ENCODE data around the gene FBN1.

The FBN1 gene

GRCh38 chr15:48555241-48555881 is 90.1 kb downstream of the FBN1 start:
- 91 to 96% methylated on average over 6 of the region's 6 CpGs for WGBS, 2 experiments (ENCODE audit: insufficient coverage in 2 of 2)
- no peak overlapping the region for H3K4me3 ChIP-seq (ENCODE audit: extremely low read depth, insufficient read depth, low read length, poor library complexity, severe bottlenecking)
- H3K36me3 ChIP-seq (ENCODE audit: control insufficient read depth, insufficient read depth, low read length): no peaks in the 10 kb centered on the region
- H3K9me3 ChIP-seq (ENCODE audit: control insufficient read depth, low read length): no peaks in the 10 kb centered on the region
- peaks cover 30% of the 10 kb centered on the region for H3K4me1 ChIP-seq (ENCODE audit: control insufficient read depth, insufficient read depth, low read length, poor library complexity, severe bottlenecking)
- H3K27ac ChIP-seq (ENCODE audit: low read depth, low read length, severe bottlenecking): no peak overlapping the region

- WGBS, 2 experiments (ENCODE audit: insufficient coverage in 2 of 2): 91 to 96% methylated on average over 3 of the region's 5 CpGs
- Histone ChIP-seq H3K27ac (ENCODE audit: low read depth, low read length, severe bottlenecking) (no peak overlapping the region), H3K4me1 (ENCODE audit: control insufficient read depth, insufficient read depth, low read length, poor library complexity, severe bottlenecking) (peaks cover 19% of the 10 kb centered on the region), H3K9me3 (ENCODE audit: control insufficient read depth, low read length) (no peaks in the 10 kb centered on the region), H3K4me3 (ENCODE audit: extremely low read depth, insufficient read depth, low read length, poor library complexity, severe bottlenecking) (no peak overlapping the region), H3K36me3 (ENCODE audit: control insufficient read depth, insufficient read depth, low read length) (no peaks in the 10 kb centered on the region)
Observed at GRCh38 chr15:48554112-48554511, 91.4 kb downstream of the FBN1 start.

- Histone ChIP-seq H3K4me1 (ENCODE audit: control insufficient read depth, insufficient read depth, low read length, poor library complexity, severe bottlenecking) (peaks cover 14% of the 10 kb centered on the region), H3K4me3 (ENCODE audit: extremely low read depth, insufficient read depth, low read length, poor library complexity, severe bottlenecking) (no peak overlapping the region), H3K27ac (ENCODE audit: low read depth, low read length, severe bottlenecking) (no peak overlapping the region), H3K36me3 (ENCODE audit: control insufficient read depth, insufficient read depth, low read length) (no peaks in the 10 kb centered on the region), H3K9me3 (ENCODE audit: control insufficient read depth, low read length) (no peaks in the 10 kb centered on the region)
- WGBS, 2 experiments (ENCODE audit: insufficient coverage in 2 of 2): no CpG with 5 or more reads among the region's 2 CpGs
Observed at GRCh38 chr15:48553559-48553958, 92.0 kb downstream of the FBN1 start.

GRCh38 chr15:48550822-48551525 is 94.5 kb downstream of the FBN1 start:
- Histone ChIP-seq H3K36me3 (ENCODE audit: control insufficient read depth, insufficient read depth, low read length) (no peaks in the 10 kb centered on the region), H3K27ac (ENCODE audit: low read depth, low read length, severe bottlenecking) (no peak overlapping the region), H3K4me1 (ENCODE audit: control insufficient read depth, insufficient read depth, low read length, poor library complexity, severe bottlenecking) (peaks cover 15% of the 10 kb centered on the region), H3K4me3 (ENCODE audit: extremely low read depth, insufficient read depth, low read length, poor library complexity, severe bottlenecking) (no peak overlapping the region), H3K9me3 (ENCODE audit: control insufficient read depth, low read length) (no peaks in the 10 kb centered on the region)
- 75 to 100% methylated on average over 1 to 2 of the region's 3 CpGs for WGBS, 2 experiments (ENCODE audit: insufficient coverage in 2 of 2)

GRCh38 chr15:48548455-48548854 is 97.1 kb downstream of the FBN1 start:
- H3K4me3 ChIP-seq (ENCODE audit: extremely low read depth, insufficient read depth, low read length, poor library complexity, severe bottlenecking): no peak overlapping the region
- WGBS, 2 experiments (ENCODE audit: insufficient coverage in 2 of 2): no CpG with 5 or more reads among the region's 2 CpGs
- H3K27ac ChIP-seq (ENCODE audit: low read depth, low read length, severe bottlenecking): no peak overlapping the region
- H3K4me1 ChIP-seq (ENCODE audit: control insufficient read depth, insufficient read depth, low read length, poor library complexity, severe bottlenecking): peaks cover 5% of the 10 kb centered on the region
- H3K9me3 ChIP-seq (ENCODE audit: control insufficient read depth, low read length): no peaks in the 10 kb centered on the region
- no peaks in the 10 kb centered on the region for H3K36me3 ChIP-seq (ENCODE audit: control insufficient read depth, insufficient read depth, low read length)

GRCh38 chr15:48547286-48547685 is 98.2 kb downstream of the FBN1 start:
- Histone ChIP-seq H3K27ac (ENCODE audit: low read depth, low read length, severe bottlenecking) (no peak overlapping the region), H3K36me3 (ENCODE audit: control insufficient read depth, insufficient read depth, low read length) (no peaks in the 10 kb centered on the region), H3K9me3 (ENCODE audit: control insufficient read depth, low read length) (no peaks in the 10 kb centered on the region), H3K4me1 (ENCODE audit: control insufficient read depth, insufficient read depth, low read length, poor library complexity, severe bottlenecking) (peaks cover 5% of the 10 kb centered on the region), H3K4me3 (ENCODE audit: extremely low read depth, insufficient read depth, low read length, poor library complexity, severe bottlenecking) (no peak overlapping the region)
- 90 to 100% methylated on average over 2 to 3 of the region's 4 CpGs for WGBS, 2 experiments (ENCODE audit: insufficient coverage in 2 of 2)

- H3K4me1 ChIP-seq (ENCODE audit: control insufficient read depth, insufficient read depth, low read length, poor library complexity, severe bottlenecking): peaks cover 5% of the 10 kb centered on the region
- H3K9me3 ChIP-seq (ENCODE audit: control insufficient read depth, low read length): no peaks in the 10 kb centered on the region
- no peak overlapping the region for H3K4me3 ChIP-seq (ENCODE audit: extremely low read depth, insufficient read depth, low read length, poor library complexity, severe bottlenecking)
- no peaks in the 10 kb centered on the region for H3K36me3 ChIP-seq (ENCODE audit: control insufficient read depth, insufficient read depth, low read length)
- no peak overlapping the region for H3K27ac ChIP-seq (ENCODE audit: low read depth, low read length, severe bottlenecking)
- 96 to 100% methylated on average over 3 of the region's 3 CpGs for WGBS, 2 experiments (ENCODE audit: insufficient coverage in 2 of 2)
Observed at GRCh38 chr15:48546296-48546695, 99.2 kb downstream of the FBN1 start.

GRCh38 chr15:48544778-48545177 is 100.7 kb downstream of the FBN1 start:
- Histone ChIP-seq H3K4me3 (ENCODE audit: extremely low read depth, insufficient read depth, low read length, poor library complexity, severe bottlenecking) (no peak overlapping the region), H3K4me1 (ENCODE audit: control insufficient read depth, insufficient read depth, low read length, poor library complexity, severe bottlenecking) (peaks cover 5% of the 10 kb centered on the region), H3K27ac (ENCODE audit: low read depth, low read length, severe bottlenecking) (no peak overlapping the region), H3K9me3 (ENCODE audit: control insufficient read depth, low read length) (no peaks in the 10 kb centered on the region), H3K36me3 (ENCODE audit: control insufficient read depth, insufficient read depth, low read length) (no peaks in the 10 kb centered on the region)
- WGBS, 2 experiments (ENCODE audit: insufficient coverage in 2 of 2): no CpG with 5 or more reads among the region's 2 CpGs

GRCh38 chr15:48541341-48542278 is 103.9 kb downstream of the FBN1 start:
- WGBS, 2 experiments (ENCODE audit: insufficient coverage in 2 of 2): 90 to 99% methylated on average over 6 to 8 of the region's 10 CpGs
- Histone ChIP-seq H3K27ac (ENCODE audit: low read depth, low read length, severe bottlenecking) (no peak overlapping the region), H3K9me3 (ENCODE audit: control insufficient read depth, low read length) (no peaks in the 10 kb centered on the region), H3K4me3 (ENCODE audit: extremely low read depth, insufficient read depth, low read length, poor library complexity, severe bottlenecking) (no peak overlapping the region), H3K36me3 (ENCODE audit: control insufficient read depth, insufficient read depth, low read length) (peaks cover 5% of the 10 kb centered on the region), H3K4me1 (ENCODE audit: control insufficient read depth, insufficient read depth, low read length, poor library complexity, severe bottlenecking) (peaks cover 7% of the 10 kb centered on the region)

- Histone ChIP-seq H3K27ac (ENCODE audit: low read depth, low read length, severe bottlenecking) (no peak overlapping the region), H3K4me3 (ENCODE audit: extremely low read depth, insufficient read depth, low read length, poor library complexity, severe bottlenecking) (no peak overlapping the region), H3K9me3 (ENCODE audit: control insufficient read depth, low read length) (no peaks in the 10 kb centered on the region), H3K4me1 (ENCODE audit: control insufficient read depth, insufficient read depth, low read length, poor library complexity, severe bottlenecking) (peaks cover 10% of the 10 kb centered on the region), H3K36me3 (ENCODE audit: control insufficient read depth, insufficient read depth, low read length) (peaks cover 5% of the 10 kb centered on the region)
- WGBS, 2 experiments (ENCODE audit: insufficient coverage in 2 of 2): no CpG with 5 or more reads among the region's 2 CpGs
Observed at GRCh38 chr15:48540756-48541155, 104.8 kb downstream of the FBN1 start.
